OCI-LY3 (cell line): ENCODE data around the gene SYDE1.

Source experiments
- EZH2phosphoT487 ChIP-seq: fragments of 200-600 bp; shearing (Covaris generic); IDR thresholded peaks from 2 replicates; pipeline ENCODE4 v1.6.1; 2018; ENCODE audit warnings: antibody characterized with exemption, mixed run types, low read depth
- TF ChIP-seq, protein P1 (sequence below): fragments of 200-600, 300-600 bp; sonication (generic); IDR thresholded peaks from 2 replicates; pipeline ENCODE4 v1.5.1; 2014; ENCODE audit warnings: antibody characterized with exemption, low read length, low read depth

- TF ChIP-seq, protein P1, sequence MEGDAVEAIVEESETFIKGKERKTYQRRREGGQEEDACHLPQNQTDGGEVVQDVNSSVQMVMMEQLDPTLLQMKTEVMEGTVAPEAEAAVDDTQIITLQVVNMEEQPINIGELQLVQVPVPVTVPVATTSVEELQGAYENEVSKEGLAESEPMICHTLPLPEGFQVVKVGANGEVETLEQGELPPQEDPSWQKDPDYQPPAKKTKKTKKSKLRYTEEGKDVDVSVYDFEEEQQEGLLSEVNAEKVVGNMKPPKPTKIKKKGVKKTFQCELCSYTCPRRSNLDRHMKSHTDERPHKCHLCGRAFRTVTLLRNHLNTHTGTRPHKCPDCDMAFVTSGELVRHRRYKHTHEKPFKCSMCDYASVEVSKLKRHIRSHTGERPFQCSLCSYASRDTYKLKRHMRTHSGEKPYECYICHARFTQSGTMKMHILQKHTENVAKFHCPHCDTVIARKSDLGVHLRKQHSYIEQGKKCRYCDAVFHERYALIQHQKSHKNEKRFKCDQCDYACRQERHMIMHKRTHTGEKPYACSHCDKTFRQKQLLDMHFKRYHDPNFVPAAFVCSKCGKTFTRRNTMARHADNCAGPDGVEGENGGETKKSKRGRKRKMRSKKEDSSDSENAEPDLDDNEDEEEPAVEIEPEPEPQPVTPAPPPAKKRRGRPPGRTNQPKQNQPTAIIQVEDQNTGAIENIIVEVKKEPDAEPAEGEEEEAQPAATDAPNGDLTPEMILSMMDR = no peak
- TF ChIP-seq EZH2phosphoT487 = no peak
Measured at GRCh38 chr19:15142313-15142712, 35.1 kb downstream of the SYDE1 start.
